ENCODE measurements around the gene LYST.
"Not testable (repeated sequence)": the region's sequence is repeated elsewhere in the genome, so short reads cannot be mapped to it uniquely, and the experiment has no call there.

Gene LYST

DNA sequence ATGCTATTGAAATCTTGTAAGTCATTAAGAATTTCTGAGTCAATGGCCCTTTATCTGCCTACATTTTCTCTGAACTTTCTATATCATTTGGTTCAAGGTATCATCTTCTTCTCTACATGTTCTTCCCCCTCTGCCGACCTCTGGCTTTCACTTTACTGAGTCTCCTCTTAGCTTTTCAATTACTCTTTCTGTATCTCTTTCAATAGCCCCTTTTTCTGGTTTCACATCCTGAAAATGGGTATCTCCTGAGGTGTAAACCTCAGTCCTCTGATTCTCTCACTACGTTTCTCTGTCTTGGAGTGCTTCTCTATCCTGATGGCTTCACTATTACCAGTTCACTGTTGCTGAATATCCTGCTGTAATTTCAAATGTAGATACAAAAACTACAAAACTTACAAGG lies 98.9 kb downstream of the LYST start:
- CTCF ChIA-PET, result interaction anchor here (0.7 kb wide), 1 partner anchor 12 kb away, joined by 5 read pairs; no protein-coding TSS in a partner anchor
- POLR2A ChIA-PET (ENCODE audit: low non-redundant PET), result no interaction called here
- H3K27ac ChIP-seq, result no peak overlapping the region
- TF ChIP-seq, protein P1, sequence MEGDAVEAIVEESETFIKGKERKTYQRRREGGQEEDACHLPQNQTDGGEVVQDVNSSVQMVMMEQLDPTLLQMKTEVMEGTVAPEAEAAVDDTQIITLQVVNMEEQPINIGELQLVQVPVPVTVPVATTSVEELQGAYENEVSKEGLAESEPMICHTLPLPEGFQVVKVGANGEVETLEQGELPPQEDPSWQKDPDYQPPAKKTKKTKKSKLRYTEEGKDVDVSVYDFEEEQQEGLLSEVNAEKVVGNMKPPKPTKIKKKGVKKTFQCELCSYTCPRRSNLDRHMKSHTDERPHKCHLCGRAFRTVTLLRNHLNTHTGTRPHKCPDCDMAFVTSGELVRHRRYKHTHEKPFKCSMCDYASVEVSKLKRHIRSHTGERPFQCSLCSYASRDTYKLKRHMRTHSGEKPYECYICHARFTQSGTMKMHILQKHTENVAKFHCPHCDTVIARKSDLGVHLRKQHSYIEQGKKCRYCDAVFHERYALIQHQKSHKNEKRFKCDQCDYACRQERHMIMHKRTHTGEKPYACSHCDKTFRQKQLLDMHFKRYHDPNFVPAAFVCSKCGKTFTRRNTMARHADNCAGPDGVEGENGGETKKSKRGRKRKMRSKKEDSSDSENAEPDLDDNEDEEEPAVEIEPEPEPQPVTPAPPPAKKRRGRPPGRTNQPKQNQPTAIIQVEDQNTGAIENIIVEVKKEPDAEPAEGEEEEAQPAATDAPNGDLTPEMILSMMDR (conservative IDR thresholded peaks at IDR 0.05; ENCODE audit: low read depth), result no peak
- no peak for DNase-seq (ENCODE audit: low spot score)

GRCh38 chr1:235766794-235767285 lies 99.9 kb downstream of the LYST start:
- no peak for DNase-seq (ENCODE audit: low spot score)
- TF ChIP-seq, protein P1 (conservative IDR thresholded peaks at IDR 0.05; ENCODE audit: low read depth), result no peak
- POLR2A ChIA-PET (ENCODE audit: low non-redundant PET), result no interaction called here
- CTCF ChIA-PET, result interaction anchor here (0.7 kb wide), 1 partner anchor 474 kb away, joined by 3 read pairs; no protein-coding TSS in a partner anchor
- H3K27ac ChIP-seq, result no peak overlapping the region

DNA sequence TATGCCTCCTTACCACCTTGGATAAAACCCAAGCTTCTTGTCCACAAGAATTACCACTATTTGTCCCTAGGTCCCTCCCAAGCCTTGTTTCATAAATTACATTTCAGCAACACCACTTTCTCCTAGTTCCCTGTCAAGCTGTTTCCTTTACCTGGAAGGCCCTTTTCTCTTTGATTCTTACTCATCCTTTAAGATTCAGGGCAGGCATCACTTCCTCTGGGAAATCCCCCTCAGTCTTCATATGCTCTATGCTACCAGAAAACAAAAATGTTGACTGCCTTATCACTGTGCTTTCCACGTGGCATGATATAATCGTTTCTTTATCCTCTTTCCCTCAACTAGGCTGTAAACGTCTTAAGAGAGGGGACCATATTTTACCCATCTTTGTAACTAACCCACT lies 102.7 kb downstream of the LYST start:
- no peak for DNase-seq (ENCODE audit: low spot score)
- POLR2A ChIA-PET (ENCODE audit: low non-redundant PET), result no interaction called here
- CTCF ChIA-PET, result interaction anchor here (0.6 kb wide), 1 partner anchor 480 kb away, joined by 6 read pairs; no protein-coding TSS in a partner anchor
- TF ChIP-seq, protein P1 (conservative IDR thresholded peaks at IDR 0.05; ENCODE audit: low read depth), result no peak
- H3K27ac ChIP-seq, result no peak overlapping the region

DNA sequence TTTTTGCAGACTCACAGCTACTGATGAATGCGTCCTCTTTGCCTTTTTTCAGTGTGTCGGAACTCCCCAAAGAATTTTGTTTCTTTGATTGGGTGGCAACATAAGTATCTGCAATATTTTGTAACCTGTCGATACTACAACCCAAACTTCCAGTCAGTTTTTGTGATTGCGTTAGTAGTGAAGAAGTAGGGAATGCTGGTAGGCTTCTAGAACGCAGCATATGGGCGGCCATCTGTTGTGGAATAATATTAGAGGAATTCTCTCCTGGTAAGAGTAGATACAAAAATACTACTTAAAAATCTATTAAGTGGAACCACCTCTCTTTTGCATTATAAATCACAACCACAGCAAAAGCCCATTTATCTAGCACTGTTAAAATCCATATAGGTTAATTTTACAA lies 107.4 kb downstream of the LYST start:
- no peak overlapping the region for H3K27ac ChIP-seq
- CTCF ChIA-PET, result interaction anchor here (0.6 kb wide), 1 partner anchor 158 kb away, joined by 4 read pairs; no protein-coding TSS in a partner anchor
- TF ChIP-seq, protein P1 (conservative IDR thresholded peaks at IDR 0.05; ENCODE audit: low read depth), result no peak
- DNase-seq (ENCODE audit: low spot score), result no peak
- POLR2A ChIA-PET (ENCODE audit: low non-redundant PET), result no interaction called here

- DNase-seq (ENCODE audit: low spot score), result peak; percentile 30
- ChIA-PET CTCF (interaction anchor here (0.6 kb wide), 1 partner anchor 158 kb away, joined by 4 read pairs; no protein-coding TSS in a partner anchor), POLR2A (ENCODE audit: low non-redundant PET) (no interaction called here)
- TF ChIP-seq, protein P1 (conservative IDR thresholded peaks at IDR 0.05; ENCODE audit: low read depth), result no peak
- no peak overlapping the region for H3K27ac ChIP-seq
Measured at GRCh38 chr1:235758931-235759330, 107.8 kb downstream of the LYST start.

DNA sequence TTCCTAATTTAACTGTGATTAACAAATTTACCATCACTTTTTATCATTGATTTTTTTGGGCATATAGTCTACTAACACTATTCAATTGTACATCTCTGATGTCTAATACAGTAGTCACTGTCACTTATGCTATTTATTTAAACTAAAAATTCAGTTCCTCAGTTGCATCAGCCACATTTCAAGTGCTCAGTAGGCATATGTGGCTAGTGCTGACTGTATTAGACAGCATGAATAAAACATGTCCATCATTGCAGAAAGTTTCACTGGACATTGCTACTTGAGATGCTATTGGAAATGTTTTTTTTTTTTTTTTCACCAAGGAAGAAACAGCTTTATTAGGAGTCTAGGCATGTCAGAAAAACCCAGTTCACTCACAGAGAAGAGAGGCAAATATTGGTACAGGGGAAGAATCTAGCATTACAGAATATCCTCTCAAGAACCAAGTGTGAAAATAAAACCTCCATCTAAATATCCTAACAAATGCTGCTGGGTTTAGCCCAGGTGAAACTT lies 109.1 kb downstream of the LYST start:
- DNase-seq (ENCODE audit: low spot score), result no peak
- ChIA-PET CTCF (interaction anchor here (0.6 kb wide), 1 partner anchor 83 kb away, joined by 5 read pairs; no protein-coding TSS in a partner anchor), POLR2A (ENCODE audit: low non-redundant PET) (no interaction called here)
- TF ChIP-seq, protein P1 (conservative IDR thresholded peaks at IDR 0.05; ENCODE audit: low read depth), result no peak
- H3K27ac ChIP-seq, result no peak overlapping the region

DNA sequence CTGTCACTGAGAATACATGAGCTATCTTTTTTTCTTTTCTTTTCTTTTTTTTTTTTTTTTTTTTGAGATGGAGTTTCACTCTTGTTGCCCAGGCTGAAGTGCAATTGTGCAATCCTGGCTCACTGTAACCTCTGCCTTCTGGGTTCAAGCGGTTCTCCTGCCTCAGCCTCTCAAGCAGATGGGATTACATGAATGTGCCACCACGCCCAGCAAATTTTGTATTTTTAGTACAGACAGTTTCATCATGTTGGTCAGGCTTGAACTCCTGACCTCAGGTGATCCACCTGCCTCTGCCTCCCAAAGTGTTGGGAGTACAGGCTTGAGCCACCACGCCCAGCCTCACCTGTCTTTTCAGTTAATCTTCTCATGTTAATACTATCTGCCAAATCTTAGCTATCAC lies 112.5 kb downstream of the LYST start:
- DNase-seq (ENCODE audit: low spot score); H3K27ac ChIP-seq; CTCF ChIA-PET; POLR2A ChIA-PET (ENCODE audit: low non-redundant PET): not testable (repeated sequence)
